Measurements from ENCODE around the gene PLA2G3. TPM values are rescaled to one million over a fixed set of nuclear protein-coding genes. Genes with fewer than 3 reads are reported as not detected.

PLA2G3 gene
- total RNA-seq, 1 experiment from 2014 or later = not detected

DNA sequence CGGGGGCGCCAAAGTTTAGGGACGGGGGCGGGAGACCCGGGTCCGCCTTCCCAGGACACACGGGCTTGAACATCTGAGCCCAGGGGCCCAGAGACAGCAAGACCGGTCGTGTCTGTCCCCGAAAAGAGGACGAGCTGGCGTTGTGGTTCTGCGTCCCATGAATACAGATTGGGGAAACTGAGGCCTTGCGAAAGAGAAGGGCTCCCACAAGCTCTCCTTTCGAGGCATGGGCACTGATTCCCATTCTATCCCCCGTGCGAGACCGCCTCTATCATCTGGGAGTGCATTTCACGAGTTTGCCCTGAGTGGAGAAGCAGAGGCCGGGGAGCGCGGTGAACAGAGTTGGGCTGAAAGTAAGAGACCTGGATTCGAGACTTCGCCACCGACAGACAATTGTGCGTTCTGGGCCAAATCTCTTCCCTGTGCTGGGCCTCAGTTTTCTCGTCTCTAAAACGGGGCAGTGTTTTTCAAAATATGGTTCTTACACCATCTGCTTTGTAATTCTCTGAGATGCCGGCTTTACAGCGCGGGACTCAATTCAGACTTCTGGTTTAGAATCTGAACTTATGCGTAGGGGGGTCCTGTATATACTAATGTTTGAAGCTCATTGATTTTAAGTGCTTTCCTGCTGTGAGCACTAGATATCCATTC, 20.1 kb upstream of the PLA2G3 start:
- peaks cover 6% of the 10 kb centered on the region; the same call in 1 of the 2 replicates for H3K36me3 ChIP-seq (ENCODE audit: control insufficient read depth, insufficient read depth, low read length)
- ATAC-seq (peak; percentile 80), DNase-seq (ENCODE audit: low read depth, low spot score) (no peak)
- BruUV-seq (replicated peaks) = TSS peak; percentile 81
- POLR2A ChIA-PET = no interaction called here
- H3K4me1 ChIP-seq (ENCODE audit: control insufficient read depth, insufficient read depth, low read length) = peaks cover 3% of the 10 kb centered on the region
- peak overlapping the region; percentile 91 to 92 for H3K4me3 ChIP-seq (ENCODE audit: low read depth in 2 of 2, low read length in 2 of 2)
- no peaks in the 10 kb centered on the region for H3K27me3 ChIP-seq (ENCODE audit: control insufficient read depth, insufficient read depth, low read length)
- no peaks in the 10 kb centered on the region for H3K9me3 ChIP-seq (ENCODE audit: control insufficient read depth, insufficient read depth, low read depth, low read length)
- peak overlapping the region; percentile 86 for H3K27ac ChIP-seq (ENCODE audit: low read length)
- CTCF ChIA-PET = no interaction called here
- TF ChIP-seq CTCF (IDR thresholded peaks at IDR 0.05) (no peak), POLR2AphosphoS5 (IDR thresholded peaks at IDR 0.05; ENCODE audit: low read depth, low read length) (no peak), SIN3A (IDR thresholded peaks at IDR 0.05; ENCODE audit: borderline replicate concordance, insufficient read depth, low read depth, low read length) (no peak; the same call in 1 of the 2 replicates), TCF7L2 (IDR thresholded peaks at IDR 0.05; ENCODE audit: low read depth, low read length) (no peak)
- TF ChIP-seq, protein P1, sequence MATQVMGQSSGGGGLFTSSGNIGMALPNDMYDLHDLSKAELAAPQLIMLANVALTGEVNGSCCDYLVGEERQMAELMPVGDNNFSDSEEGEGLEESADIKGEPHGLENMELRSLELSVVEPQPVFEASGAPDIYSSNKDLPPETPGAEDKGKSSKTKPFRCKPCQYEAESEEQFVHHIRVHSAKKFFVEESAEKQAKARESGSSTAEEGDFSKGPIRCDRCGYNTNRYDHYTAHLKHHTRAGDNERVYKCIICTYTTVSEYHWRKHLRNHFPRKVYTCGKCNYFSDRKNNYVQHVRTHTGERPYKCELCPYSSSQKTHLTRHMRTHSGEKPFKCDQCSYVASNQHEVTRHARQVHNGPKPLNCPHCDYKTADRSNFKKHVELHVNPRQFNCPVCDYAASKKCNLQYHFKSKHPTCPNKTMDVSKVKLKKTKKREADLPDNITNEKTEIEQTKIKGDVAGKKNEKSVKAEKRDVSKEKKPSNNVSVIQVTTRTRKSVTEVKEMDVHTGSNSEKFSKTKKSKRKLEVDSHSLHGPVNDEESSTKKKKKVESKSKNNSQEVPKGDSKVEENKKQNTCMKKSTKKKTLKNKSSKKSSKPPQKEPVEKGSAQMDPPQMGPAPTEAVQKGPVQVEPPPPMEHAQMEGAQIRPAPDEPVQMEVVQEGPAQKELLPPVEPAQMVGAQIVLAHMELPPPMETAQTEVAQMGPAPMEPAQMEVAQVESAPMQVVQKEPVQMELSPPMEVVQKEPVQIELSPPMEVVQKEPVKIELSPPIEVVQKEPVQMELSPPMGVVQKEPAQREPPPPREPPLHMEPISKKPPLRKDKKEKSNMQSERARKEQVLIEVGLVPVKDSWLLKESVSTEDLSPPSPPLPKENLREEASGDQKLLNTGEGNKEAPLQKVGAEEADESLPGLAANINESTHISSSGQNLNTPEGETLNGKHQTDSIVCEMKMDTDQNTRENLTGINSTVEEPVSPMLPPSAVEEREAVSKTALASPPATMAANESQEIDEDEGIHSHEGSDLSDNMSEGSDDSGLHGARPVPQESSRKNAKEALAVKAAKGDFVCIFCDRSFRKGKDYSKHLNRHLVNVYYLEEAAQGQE (IDR thresholded peaks at IDR 0.05; ENCODE audit: insufficient read depth in 1 of 2, low read depth in 2 of 2, low read length in 1 of 2) = no peak
- intact Hi-C loops (cut with micrococcal nuclease; ENCODE audit: unreplicated experiment) = no loop called here
- in situ Hi-C loops (cut with HindIII; ENCODE audit: low pct_unique_long_range_greater_than_20kb, low sequenced_read_pairs) = no loop called here

DNA sequence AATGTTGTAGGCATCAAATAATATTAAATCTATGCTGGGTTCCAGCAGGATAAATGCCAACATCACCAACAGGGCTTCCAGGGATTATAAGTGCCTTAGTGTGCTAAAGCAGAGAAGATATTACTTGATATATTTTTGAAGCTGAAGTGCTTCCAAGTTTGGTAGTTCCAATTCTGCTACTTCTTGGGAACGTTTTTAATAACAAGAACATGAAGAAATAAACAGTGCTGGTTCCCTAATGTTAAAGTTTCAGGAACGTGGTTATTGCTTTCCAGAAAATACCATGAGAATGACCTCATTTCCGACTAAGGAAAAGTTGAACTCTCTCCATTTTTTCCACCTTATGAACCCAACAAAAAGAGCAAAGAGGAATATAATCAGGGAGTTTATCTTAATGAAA, 15.1 kb upstream of the PLA2G3 start:
- intact Hi-C loops (cut with micrococcal nuclease; ENCODE audit: unreplicated experiment) (no loop called here), in situ Hi-C loops (cut with HindIII; ENCODE audit: low pct_unique_long_range_greater_than_20kb, low sequenced_read_pairs) (no loop called here)
- POLR2A ChIA-PET = interaction anchor here (0.6 kb wide), 1 partner anchor 135 kb away, joined by 4 read pairs; no protein-coding TSS in a partner anchor
- DNase-seq (ENCODE audit: low read depth, low spot score) (no peak), ATAC-seq (no peak)
- BruUV-seq (replicated peaks) = no TSS peak
- Histone ChIP-seq H3K27me3 (ENCODE audit: control insufficient read depth, insufficient read depth, low read length) (no peaks in the 10 kb centered on the region), H3K27ac (ENCODE audit: low read length) (no peak overlapping the region), H3K4me1 (ENCODE audit: control insufficient read depth, insufficient read depth, low read length) (no peaks in the 10 kb centered on the region), H3K9me3 (ENCODE audit: control insufficient read depth, insufficient read depth, low read depth, low read length) (no peaks in the 10 kb centered on the region), H3K36me3 (ENCODE audit: control insufficient read depth, insufficient read depth, low read length) (peaks cover 4% of the 10 kb centered on the region; the same call in 1 of the 2 replicates), H3K4me3 (ENCODE audit: low read depth in 2 of 2, low read length in 2 of 2) (no peak overlapping the region)
- TF ChIP-seq POLR2AphosphoS5 (IDR thresholded peaks at IDR 0.05; ENCODE audit: low read depth, low read length) (no peak), CTCF (IDR thresholded peaks at IDR 0.05) (no peak), TCF7L2 (IDR thresholded peaks at IDR 0.05; ENCODE audit: low read depth, low read length) (no peak), SIN3A (IDR thresholded peaks at IDR 0.05; ENCODE audit: borderline replicate concordance, insufficient read depth, low read depth, low read length) (no peak)
- TF ChIP-seq, protein P1 (IDR thresholded peaks at IDR 0.05; ENCODE audit: insufficient read depth in 1 of 2, low read depth in 2 of 2, low read length in 1 of 2) = no peak
- CTCF ChIA-PET = no interaction called here

Data from Panc1 (cell line).